Esophagus squamous epithelium (tissue), 5 donors: ENCODE measurements around the gene MCL1. TPM values are rescaled to one million over a fixed set of nuclear protein-coding genes. Genes with fewer than 3 reads are reported as not detected.

ENCODE experiments used
- DNase-seq: peaks from one replicate; lab custom pipeline; 2025; lab: John Stamatoyannopoulos, UW
- H3K27ac ChIP-seq, 4 donors: fragments of 200-600 bp; sonication (generic); one replicate each; pipeline ENCODE4 v1.5.1; 2016 to 2019; ENCODE audit warnings: mild to moderate bottlenecking in 1 of 4
- H3K27me3 ChIP-seq, 4 donors: fragments of 200-600 bp; sonication (generic); 1 replicate in 3 of 4; 2 replicates in 1 of 4; pipeline versions ENCODE4 v1.5.1 to v1.6.0; 2017 to 2021; ENCODE audit warnings: antibody characterized with exemption in 1 of 4
- H3K36me3 ChIP-seq, 3 donors: fragments of 200-600 bp; sonication (generic); one replicate each; pipeline ENCODE4 v1.5.1; 2016 to 2019
- H3K4me1 ChIP-seq, 3 donors: fragments of 200-600 bp; sonication (generic); one replicate each; pipeline ENCODE4 v1.5.1; 2017 to 2019
- H3K4me3 ChIP-seq, 4 donors: fragments of 200-600 bp; sonication (generic); 1 replicate in 3 of 4; 2 replicates in 1 of 4; pipeline ENCODE4 v1.5.1; 2016 to 2019; ENCODE audit warnings: mild to moderate bottlenecking in 2 of 4, moderate library complexity in 1 of 4
- H3K9me3 ChIP-seq, 3 donors: fragments of 200-600 bp; sonication (generic); one replicate each; pipeline ENCODE4 v1.5.1; 2016 to 2019
- POLR2A ChIP-seq, 4 donors: fragments of 450-650 bp; IDR thresholded peaks; one replicate each; pipeline ENCODE4 v1.6.1; 2017; ENCODE audit warnings: antibody characterized with exemption in 4 of 4, mild to moderate bottlenecking in 4 of 4, moderate library complexity in 3 of 4
- WGBS, 2 donors: methylation state at CpG; one replicate each; pipeline ENCODE4 v1.1.5; 2018; 5-methylcytosine and 5-hydroxymethylcytosine counted together
- intact Hi-C: fragments of 100-400 bp; cut with DNase I; formaldehyde crosslinking; loops from one replicate; pipeline ENCODE4 v1.15.0; 2022
- total RNA-seq, 4 donors: library from RNA; depleted of rRNA; stranded (reverse); fragments of >200 nt; gene quantifications; one replicate each; pipeline ENCODE4 v1.1.0, GENCODE V29; 2016
- TF ChIP-seq, protein P1 (sequence below), 6 experiments: fragments of 450-650 bp in 4 of 6; fragments of 200-600 bp in 2 of 6; sonication (generic) in 2 of 6; IDR thresholded peaks; one replicate each; pipeline ENCODE4 v1.5.1; 2016 to 2019; ENCODE audit warnings: antibody characterized with exemption in 6 of 6, mild to moderate bottlenecking in 4 of 6, moderate library complexity in 4 of 6
- donor health status: DM: yes; HTN: yes; CAD: no.

The MCL1 gene
- total RNA-seq, 4 donors from 2014 or later: 167 to 256 (median 216) TPM

GRCh38 chr1:150551051-150551783 lies 28.2 kb downstream of the MCL1 start:
- DNase-seq: no peak
- intact Hi-C loops: no loop called here
- WGBS, 2 donors: 29 to 57% methylated on average over 7 to 9 of the region's 11 CpGs

GRCh38 chr1:150550222-150551050 lies 29.0 kb downstream of the MCL1 start:
- Histone ChIP-seq H3K27me3 (no peaks in the 10 kb centered on the region), H3K4me1 (peaks cover 41 to 55% (median 42%) of the 10 kb centered on the region in 3 donors), H3K27ac (peak overlapping the region; percentile 88 to 96 (median 91)), H3K36me3 (peaks cover 0 to 27% (median 0%) of the 10 kb centered on the region in 3 donors), H3K4me3 (peak overlapping the region; percentile 49 to 84 (median 60)), H3K9me3 (no peaks in the 10 kb centered on the region)
- intact Hi-C loops: no loop called here
- TF ChIP-seq POLR2A (IDR thresholded peaks at IDR 0.05): no peak
- TF ChIP-seq, protein P1, sequence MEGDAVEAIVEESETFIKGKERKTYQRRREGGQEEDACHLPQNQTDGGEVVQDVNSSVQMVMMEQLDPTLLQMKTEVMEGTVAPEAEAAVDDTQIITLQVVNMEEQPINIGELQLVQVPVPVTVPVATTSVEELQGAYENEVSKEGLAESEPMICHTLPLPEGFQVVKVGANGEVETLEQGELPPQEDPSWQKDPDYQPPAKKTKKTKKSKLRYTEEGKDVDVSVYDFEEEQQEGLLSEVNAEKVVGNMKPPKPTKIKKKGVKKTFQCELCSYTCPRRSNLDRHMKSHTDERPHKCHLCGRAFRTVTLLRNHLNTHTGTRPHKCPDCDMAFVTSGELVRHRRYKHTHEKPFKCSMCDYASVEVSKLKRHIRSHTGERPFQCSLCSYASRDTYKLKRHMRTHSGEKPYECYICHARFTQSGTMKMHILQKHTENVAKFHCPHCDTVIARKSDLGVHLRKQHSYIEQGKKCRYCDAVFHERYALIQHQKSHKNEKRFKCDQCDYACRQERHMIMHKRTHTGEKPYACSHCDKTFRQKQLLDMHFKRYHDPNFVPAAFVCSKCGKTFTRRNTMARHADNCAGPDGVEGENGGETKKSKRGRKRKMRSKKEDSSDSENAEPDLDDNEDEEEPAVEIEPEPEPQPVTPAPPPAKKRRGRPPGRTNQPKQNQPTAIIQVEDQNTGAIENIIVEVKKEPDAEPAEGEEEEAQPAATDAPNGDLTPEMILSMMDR (IDR thresholded peaks at IDR 0.05): no peak
- no peak for DNase-seq
- WGBS, 2 donors: 49 to 65% methylated on average over 4 to 11 of the region's 22 CpGs

More at GRCh38 chr1:150551051-150551783, 28.2 kb downstream of the MCL1 start:
- no peaks in the 10 kb centered on the region for H3K9me3 ChIP-seq
- H3K4me3 ChIP-seq: peak overlapping the region in 3 of 4 donors; percentile 49 to 84 (median 71)
- no peak for TF ChIP-seq POLR2A (IDR thresholded peaks at IDR 0.05)
- TF ChIP-seq, protein P1 (IDR thresholded peaks at IDR 0.05): no peak
- peak overlapping the region; percentile 88 to 96 (median 91) for H3K27ac ChIP-seq
- no peaks in the 10 kb centered on the region for H3K27me3 ChIP-seq
- H3K4me1 ChIP-seq: peaks cover 41 to 55% (median 42%) of the 10 kb centered on the region in 3 donors
- peaks cover 0 to 34% (median 0%) of the 10 kb centered on the region in 3 donors for H3K36me3 ChIP-seq

- Histone ChIP-seq H3K4me3 (peak overlapping the region; percentile 49 to 84 (median 60)), H3K27me3 (no peaks in the 10 kb centered on the region), H3K4me1 (peaks cover 41 to 55% (median 42%) of the 10 kb centered on the region in 3 donors), H3K9me3 (no peaks in the 10 kb centered on the region), H3K27ac (peak overlapping the region; percentile 88 to 96 (median 91)), H3K36me3 (peaks cover 0 to 19% (median 0%) of the 10 kb centered on the region in 3 donors)
- intact Hi-C loops: no loop called here
- no peak for DNase-seq
- TF ChIP-seq POLR2A (IDR thresholded peaks at IDR 0.05): no peak
- TF ChIP-seq, protein P1 (IDR thresholded peaks at IDR 0.05): peak in 2 of 6 experiments; percentile 19 to 33
- WGBS, 2 donors: 10 to 35% methylated on average over 2 to 13 of the region's 43 CpGs
Measured at GRCh38 chr1:150549496-150550221, 29.8 kb downstream of the MCL1 start.

DNA sequence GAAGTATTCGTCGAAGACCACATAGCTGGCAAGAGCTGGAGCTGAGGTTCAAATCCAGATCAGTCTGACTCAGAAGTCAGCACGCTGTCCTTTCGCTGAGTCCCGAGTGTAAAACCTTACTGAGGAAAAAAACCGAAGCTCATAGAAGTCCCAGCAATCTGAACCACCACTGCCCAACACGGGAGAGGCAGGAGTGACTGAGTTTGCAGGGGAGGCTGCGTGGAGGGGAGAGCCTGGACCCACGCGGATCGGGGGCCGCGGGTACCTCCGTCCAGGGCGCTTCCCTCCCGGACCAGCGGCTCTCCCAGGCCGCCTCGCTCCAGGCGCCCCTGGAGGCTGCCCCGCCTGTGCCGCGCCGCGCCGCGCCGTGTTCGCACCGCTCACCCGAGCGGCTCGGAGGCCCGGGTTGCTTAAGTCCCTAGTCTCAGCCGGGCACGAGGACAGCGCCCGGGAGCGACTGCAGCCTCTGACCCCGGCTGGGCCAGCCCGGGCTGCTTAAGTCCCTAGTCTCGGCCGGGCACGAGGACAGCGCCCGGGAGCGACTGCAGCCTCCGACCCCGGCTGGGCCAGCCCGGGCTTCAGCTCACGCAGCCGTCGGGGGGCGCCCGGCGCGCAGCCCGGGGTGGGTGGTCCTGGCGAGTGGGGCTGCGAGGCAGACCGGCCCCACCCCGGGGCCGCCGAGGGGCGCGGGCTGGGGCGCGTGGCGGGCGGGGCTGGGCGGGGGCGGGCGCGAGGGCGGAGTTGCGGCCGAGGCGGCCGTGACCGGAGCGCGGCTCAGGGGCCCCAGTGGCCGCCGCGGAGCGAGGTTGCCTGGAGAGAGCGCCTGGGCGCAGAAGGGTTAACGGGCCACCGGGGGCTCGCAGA lies 30.5 kb downstream of the MCL1 start, which contains the start of gene ADAMTSL4:
Gene ADAMTSL4 (plus strand): TSS at position 777 of the 864 bp plus-strand sequence. CDS start 2,881 bp downstream, outside the sequence.
- TF ChIP-seq, protein P1 (IDR thresholded peaks at IDR 0.05): peak in 2 of 6 experiments; percentile 9 to 37
- TF ChIP-seq POLR2A (IDR thresholded peaks at IDR 0.05): peak in 2 of 4 donors; percentile 17 to 50
- Histone ChIP-seq H3K4me1 (peaks cover 39 to 62% (median 41%) of the 10 kb centered on the region in 3 donors), H3K9me3 (no peaks in the 10 kb centered on the region), H3K27ac (peak within 1 kb of the TSS; percentile 88 to 96 (median 91)), H3K27me3 (no peaks in the 10 kb centered on the region), H3K4me3 (peak within 1 kb of the TSS; percentile 49 to 84 (median 60)), H3K36me3 (peaks cover 0 to 11% (median 0%) of the 10 kb centered on the region in 3 donors)
- no peak for DNase-seq
- intact Hi-C loops: no loop called here
- whole genome bisulfite sequencing, 2 donors: 0 to 2% methylated on average over 5 to 17 of the region's 91 CpGs
